Vagina (tissue), 2 donors: ENCODE measurements around the gene MYPOP. TPM values are rescaled to one million over a fixed set of nuclear protein-coding genes. Genes with fewer than 3 reads are reported as not detected.

Source experiments
- DNase-seq, 2 donors: peaks; one replicate each; pipeline ENCODE4 v3.0.0-alpha.2; 2017; ENCODE audit errors: extremely low spot score in 2 of 2
- H3K27ac ChIP-seq: fragments of 200-600 bp; sonication (generic); one replicate; pipeline ENCODE4 v1.5.1; 2019
- H3K27me3 ChIP-seq: fragments of 200-600 bp; sonication (generic); one replicate; pipeline ENCODE4 v1.5.1; 2019
- H3K36me3 ChIP-seq, 2 donors: fragments of 200-600 bp; sonication (generic); one replicate each; pipeline ENCODE4 v1.5.1; 2017 to 2019
- H3K4me1 ChIP-seq: fragments of 200-600 bp; sonication (generic); one replicate; pipeline ENCODE4 v1.5.1; 2019
- H3K4me3 ChIP-seq, 2 donors: fragments of 200-600 bp; sonication (generic); 1 replicate in 1 of 2; 2 replicates in 1 of 2; pipeline ENCODE4 v1.5.1; 2016 to 2019
- H3K9me3 ChIP-seq: fragments of 200-600 bp; sonication (generic); one replicate; pipeline ENCODE4 v1.5.1; 2019
- CTCF ChIP-seq, 3 experiments: fragments of 450-650 bp in 2 of 3; fragments of 200-600 bp in 1 of 3; sonication (generic) in 1 of 3; IDR thresholded peaks; one replicate each; pipeline ENCODE4 v1.5.1; 2017 to 2019; ENCODE audit warnings: antibody characterized with exemption in 3 of 3, mild to moderate bottlenecking in 2 of 3, moderate library complexity in 2 of 3
- POLR2A ChIP-seq, 2 donors: fragments of 450-650 bp; IDR thresholded peaks; one replicate each; pipeline ENCODE4 v1.6.1; 2017; ENCODE audit warnings: antibody characterized with exemption in 2 of 2, mild to moderate bottlenecking in 2 of 2, moderate library complexity in 2 of 2
- POLR2AphosphoS5 ChIP-seq, 2 donors: sonication (generic); formaldehyde crosslinking; IDR thresholded peaks; one replicate each; pipeline ENCODE4 v1.9.0; 2017; ENCODE audit warnings: antibody characterized with exemption in 2 of 2, mild to moderate bottlenecking in 2 of 2, low read depth in 1 of 2; ENCODE audit not compliant: insufficient read depth in 1 of 2
- intact Hi-C: fragments of 100-400 bp; cut with DNase I; formaldehyde crosslinking; loops from one replicate; pipeline ENCODE4 v1.15.1; 2023
- total RNA-seq: library from RNA; depleted of rRNA; stranded (reverse); fragments of >200 nt; gene quantifications from one replicate; pipeline ENCODE4 v1.2.3, GENCODE V29; 2016

MYPOP gene
- total RNA-seq, 1 donor from 2014 or later: 13.8 TPM

GRCh38 chr19:45883881-45884681 lies 18.3 kb downstream of the MYPOP start:
- DNase-seq: no peak
- no peak overlapping the region for H3K27ac ChIP-seq
- no peaks in the 10 kb centered on the region for H3K27me3 ChIP-seq
- H3K9me3 ChIP-seq: no peaks in the 10 kb centered on the region
- TF ChIP-seq POLR2A (IDR thresholded peaks at IDR 0.05) (no peak), CTCF (IDR thresholded peaks at IDR 0.05) (no peak), POLR2AphosphoS5 (IDR thresholded peaks at IDR 0.05; ENCODE audit: insufficient read depth in 1 of 2, low read depth in 1 of 2) (no peak)
- peaks cover 36% of the 10 kb centered on the region for H3K4me1 ChIP-seq
- H3K36me3 ChIP-seq: no peaks in the 10 kb centered on the region
- intact Hi-C loops: loop anchor here (10.0 kb wide), 1 partner anchor 69 kb away; the partner anchor contains the start of gene RSPH6A
- peak overlapping the region; percentile 3 to 72 for H3K4me3 ChIP-seq

- no peak overlapping the region for H3K27ac ChIP-seq
- peaks cover 36% of the 10 kb centered on the region for H3K4me1 ChIP-seq
- no peaks in the 10 kb centered on the region for H3K9me3 ChIP-seq
- no peak for DNase-seq
- no peaks in the 10 kb centered on the region for H3K27me3 ChIP-seq
- no peak for TF ChIP-seq CTCF (IDR thresholded peaks at IDR 0.05)
- TF ChIP-seq POLR2A (IDR thresholded peaks at IDR 0.05): no peak
- TF ChIP-seq POLR2AphosphoS5 (IDR thresholded peaks at IDR 0.05; ENCODE audit: insufficient read depth in 1 of 2, low read depth in 1 of 2): no peak
- peak overlapping the region in 1 of 2 donors; percentile 32 for H3K4me3 ChIP-seq
- no peaks in the 10 kb centered on the region for H3K36me3 ChIP-seq
- intact Hi-C loops: loop anchor here (10.0 kb wide), 1 partner anchor 69 kb away; the partner anchor contains the start of gene RSPH6A
Observed at GRCh38 chr19:45883586-45883880, 18.9 kb downstream of the MYPOP start.

GRCh38 chr19:45882652-45883585 lies 19.5 kb downstream of the MYPOP start:
- Histone ChIP-seq H3K4me3 (peak overlapping the region; percentile 21 to 32), H3K36me3 (no peaks in the 10 kb centered on the region), H3K27me3 (no peaks in the 10 kb centered on the region), H3K27ac (peak overlapping the region; percentile 60), H3K4me1 (peaks cover 36% of the 10 kb centered on the region), H3K9me3 (no peaks in the 10 kb centered on the region)
- intact Hi-C loops: loop anchor here (10.0 kb wide), 1 partner anchor 68 kb away; the partner anchor contains the start of gene RSPH6A
- TF ChIP-seq POLR2AphosphoS5 (IDR thresholded peaks at IDR 0.05; ENCODE audit: insufficient read depth in 1 of 2, low read depth in 1 of 2) (peak; percentile 18 to 40), CTCF (IDR thresholded peaks at IDR 0.05) (peak; percentile 49 to 70 (median 59)), POLR2A (IDR thresholded peaks at IDR 0.05) (no peak)
- no peak for DNase-seq

- no peaks in the 10 kb centered on the region for H3K36me3 ChIP-seq
- H3K4me3 ChIP-seq: no peak overlapping the region
- H3K4me1 ChIP-seq: peaks cover 38% of the 10 kb centered on the region
- H3K27me3 ChIP-seq: no peaks in the 10 kb centered on the region
- intact Hi-C loops: loop anchor here (10.0 kb wide), 1 partner anchor 67 kb away; the partner anchor contains the start of gene RSPH6A
- H3K27ac ChIP-seq: no peak overlapping the region
- H3K9me3 ChIP-seq: no peaks in the 10 kb centered on the region
- TF ChIP-seq POLR2A (IDR thresholded peaks at IDR 0.05): no peak
- TF ChIP-seq POLR2AphosphoS5 (IDR thresholded peaks at IDR 0.05; ENCODE audit: insufficient read depth in 1 of 2, low read depth in 1 of 2): no peak
- TF ChIP-seq CTCF (IDR thresholded peaks at IDR 0.05): no peak
- no peak for DNase-seq
Observed at GRCh38 chr19:45881909-45882528, 20.4 kb downstream of the MYPOP start.
